ENCODE results near the gene WWC2.
"Not testable (repeated sequence)": the region's sequence is repeated elsewhere in the genome, so short reads cannot be mapped to it uniquely, and the experiment has no call there.

WWC2 gene

GRCh38 chr4:183146478-183146877 lies 47.4 kb downstream of the WWC2 start:
- Histone ChIP-seq H2AFZ (ENCODE audit: low read depth, low read length) (peak overlapping the region; percentile 7; the same call in 1 of the 2 replicates), H3K79me2 (ENCODE audit: low read length) (no peaks in the 10 kb centered on the region), H3K27me3 (ENCODE audit: low read depth, low read length) (no peaks in the 10 kb centered on the region), H3K27ac (ENCODE audit: low read length) (no peak overlapping the region), H3K4me1 (ENCODE audit: low read length) (peaks cover 22% of the 10 kb centered on the region), H3K9me3 (ENCODE audit: insufficient read depth, low read length) (no peaks in the 10 kb centered on the region), H4K20me1 (ENCODE audit: insufficient read depth, low read length) (no peaks in the 10 kb centered on the region), H3K9ac (ENCODE audit: low read length) (no peak overlapping the region), H3K4me2 (ENCODE audit: low read length) (no peak overlapping the region), H3K36me3 (replicated peaks; ENCODE audit: low read depth, low read length) (no peaks in the 10 kb centered on the region), H3K4me3 (ENCODE audit: low read length) (no peak overlapping the region)
- TF ChIP-seq EZH2phosphoT487 (IDR thresholded peaks at IDR 0.05; ENCODE audit: low read depth) (no peak), CTCF (IDR thresholded peaks at IDR 0.05; ENCODE audit: low read depth, low read length) (no peak)

- H3K9ac ChIP-seq (ENCODE audit: low read length) = no peak overlapping the region
- H3K9me3 ChIP-seq (ENCODE audit: insufficient read depth, low read length) = no peaks in the 10 kb centered on the region
- TF ChIP-seq CTCF (IDR thresholded peaks at IDR 0.05; ENCODE audit: low read depth, low read length) (no peak), EZH2phosphoT487 (IDR thresholded peaks at IDR 0.05; ENCODE audit: low read depth) (no peak)
- H3K4me1 ChIP-seq (ENCODE audit: low read length) = peaks cover 22% of the 10 kb centered on the region
- peak overlapping the region; percentile 52; the same call in 1 of the 2 replicates for H2AFZ ChIP-seq (ENCODE audit: low read depth, low read length)
- H3K36me3 ChIP-seq (replicated peaks; ENCODE audit: low read depth, low read length) = no peaks in the 10 kb centered on the region
- H3K27me3 ChIP-seq (ENCODE audit: low read depth, low read length) = no peaks in the 10 kb centered on the region
- no peaks in the 10 kb centered on the region for H3K79me2 ChIP-seq (ENCODE audit: low read length)
- H3K4me3 ChIP-seq (ENCODE audit: low read length) = no peak overlapping the region
- H3K4me2 ChIP-seq (ENCODE audit: low read length) = no peak overlapping the region
- H4K20me1 ChIP-seq (ENCODE audit: insufficient read depth, low read length) = no peaks in the 10 kb centered on the region
- H3K27ac ChIP-seq (ENCODE audit: low read length) = no peak overlapping the region
These were observed 48.1 kb downstream of the WWC2 start for GRCh38 chr4:183147196-183147595.

- Histone ChIP-seq H4K20me1 (ENCODE audit: insufficient read depth, low read length) (no peaks in the 10 kb centered on the region), H3K9ac (ENCODE audit: low read length) (no peak overlapping the region), H2AFZ (ENCODE audit: low read depth, low read length) (no peak overlapping the region), H3K27me3 (ENCODE audit: low read depth, low read length) (no peaks in the 10 kb centered on the region), H3K4me3 (ENCODE audit: low read length) (no peak overlapping the region), H3K4me1 (ENCODE audit: low read length) (peaks cover 16% of the 10 kb centered on the region), H3K36me3 (replicated peaks; ENCODE audit: low read depth, low read length) (no peaks in the 10 kb centered on the region), H3K9me3 (ENCODE audit: insufficient read depth, low read length) (no peaks in the 10 kb centered on the region), H3K4me2 (ENCODE audit: low read length) (no peak overlapping the region), H3K79me2 (ENCODE audit: low read length) (no peaks in the 10 kb centered on the region), H3K27ac (ENCODE audit: low read length) (no peak overlapping the region)
- TF ChIP-seq EZH2phosphoT487 (IDR thresholded peaks at IDR 0.05; ENCODE audit: low read depth) (no peak), CTCF (IDR thresholded peaks at IDR 0.05; ENCODE audit: low read depth, low read length) (no peak)
These were observed 48.9 kb downstream of the WWC2 start for GRCh38 chr4:183147983-183148382.

- Histone ChIP-seq H3K4me2 (ENCODE audit: low read length) (no peak overlapping the region), H3K4me3 (ENCODE audit: low read length) (no peak overlapping the region), H3K9me3 (ENCODE audit: insufficient read depth, low read length) (no peaks in the 10 kb centered on the region), H3K27me3 (ENCODE audit: low read depth, low read length) (no peaks in the 10 kb centered on the region), H3K36me3 (replicated peaks; ENCODE audit: low read depth, low read length) (no peaks in the 10 kb centered on the region), H3K9ac (ENCODE audit: low read length) (no peak overlapping the region), H3K4me1 (ENCODE audit: low read length) (peaks cover 12% of the 10 kb centered on the region), H3K27ac (ENCODE audit: low read length) (no peak overlapping the region), H2AFZ (ENCODE audit: low read depth, low read length) (no peak overlapping the region), H4K20me1 (ENCODE audit: insufficient read depth, low read length) (no peaks in the 10 kb centered on the region), H3K79me2 (ENCODE audit: low read length) (no peaks in the 10 kb centered on the region)
- TF ChIP-seq EZH2phosphoT487 (IDR thresholded peaks at IDR 0.05; ENCODE audit: low read depth) (no peak), CTCF (IDR thresholded peaks at IDR 0.05; ENCODE audit: low read depth, low read length) (no peak)
These were observed 50.8 kb downstream of the WWC2 start for GRCh38 chr4:183149616-183150539.

GRCh38 chr4:183150664-183151063 lies 51.6 kb downstream of the WWC2 start:
- H3K27me3 ChIP-seq (ENCODE audit: low read depth, low read length); H3K79me2 ChIP-seq (ENCODE audit: low read length); H3K4me3 ChIP-seq (ENCODE audit: low read length); H3K9ac ChIP-seq (ENCODE audit: low read length); H3K4me2 ChIP-seq (ENCODE audit: low read length); H3K36me3 ChIP-seq (replicated peaks; ENCODE audit: low read depth, low read length); H4K20me1 ChIP-seq (ENCODE audit: insufficient read depth, low read length); H2AFZ ChIP-seq (ENCODE audit: low read depth, low read length); H3K27ac ChIP-seq (ENCODE audit: low read length); H3K9me3 ChIP-seq (ENCODE audit: insufficient read depth, low read length): not testable (repeated sequence)
- peaks cover 12% of the 10 kb centered on the region for H3K4me1 ChIP-seq (ENCODE audit: low read length)

GRCh38 chr4:183152232-183152631 lies 53.2 kb downstream of the WWC2 start:
- H3K4me2 ChIP-seq (ENCODE audit: low read length); H2AFZ ChIP-seq (ENCODE audit: low read depth, low read length); H3K27me3 ChIP-seq (ENCODE audit: low read depth, low read length); H3K9ac ChIP-seq (ENCODE audit: low read length); H3K27ac ChIP-seq (ENCODE audit: low read length); H3K36me3 ChIP-seq (replicated peaks; ENCODE audit: low read depth, low read length); H3K9me3 ChIP-seq (ENCODE audit: insufficient read depth, low read length); H3K4me1 ChIP-seq (ENCODE audit: low read length); H3K79me2 ChIP-seq (ENCODE audit: low read length); H3K4me3 ChIP-seq (ENCODE audit: low read length); H4K20me1 ChIP-seq (ENCODE audit: insufficient read depth, low read length): not testable (repeated sequence)
